IMR-90 (cell line): ENCODE data around the gene MBIP. TPM values are rescaled to one million over a fixed set of nuclear protein-coding genes. Genes with fewer than 3 reads are reported as not detected.

Source experiments
- ATAC-seq: fragments of 200-7000 bp; cut with Tn5 transposase; 2 replicates; pipeline ENCODE4 v1.9.1; 2020; ENCODE audit warnings: low read depth, mild to moderate bottlenecking, moderate library complexity
- BruUV-seq: library from RNA; stranded (reverse); fragments of 400-500 nt; replicated peaks from 2 replicates; lab custom pipeline; 2021; lab: Mats Ljungman, UMichigan
- CTCF ChIA-PET: fragments of 300-600 bp; formaldehyde crosslinking; extraction: SDS; loops from one replicate; lab custom pipeline; 2021; ENCODE audit warnings: antibody characterized with exemption; lab: Yijun Ruan, JAX
- POLR2A ChIA-PET: fragments of 300-600 bp; sonication (Branson Sonifier 250); formaldehyde crosslinking; loops from one replicate; lab custom pipeline; 2022; ENCODE audit warnings: antibody characterized with exemption; ENCODE audit not compliant: unreplicated experiment; lab: Charles Lee
- DNase-seq: peaks from one replicate; pipeline ENCODE4 v3.0.0; 2013
- H2AFZ ChIP-seq: replicated peaks from 2 replicates; pipeline ENCODE3; 2013; ENCODE audit warnings: low read length, mild to moderate bottlenecking; ENCODE audit not compliant: poor library complexity
- H2AK5ac ChIP-seq: 2 replicates; pipeline ENCODE4 v1.6.1; 2013; ENCODE audit warnings: low read depth, low read length, inconsistent platforms
- H2AK9ac ChIP-seq: replicated peaks from 2 replicates; pipeline ENCODE3; 2013; ENCODE audit warnings: mild to moderate bottlenecking, low read depth, low read length, moderate library complexity; ENCODE audit not compliant: poor library complexity
- H2BK120ac ChIP-seq: 2 replicates; pipeline ENCODE4 v1.6.1; 2013; ENCODE audit warnings: low read depth, low read length, inconsistent platforms
- H2BK15ac ChIP-seq: 3 replicates; pipeline ENCODE4 v1.6.1; 2013; ENCODE audit warnings: low read depth, low read length, inconsistent platforms
- H2BK20ac ChIP-seq: 2 replicates; pipeline ENCODE4 v1.6.1; 2013; ENCODE audit warnings: low read depth, mild to moderate bottlenecking, inconsistent platforms, low read length, moderate library complexity
- H2BK5ac ChIP-seq: 2 replicates; pipeline ENCODE4 v1.6.1; 2013; ENCODE audit warnings: mild to moderate bottlenecking, low read depth, low read length, inconsistent platforms; ENCODE audit not compliant: poor library complexity, severe bottlenecking
- H3K14ac ChIP-seq: replicated peaks from 2 replicates; pipeline ENCODE4 v1.6.1; 2013; ENCODE audit warnings: low read depth, low read length, inconsistent platforms
- H3K18ac ChIP-seq: 2 replicates; pipeline ENCODE4 v1.6.1; 2013; ENCODE audit warnings: low read depth, low read length, control low read depth
- H3K23ac ChIP-seq: 2 replicates; pipeline ENCODE4 v1.6.1; 2013; ENCODE audit warnings: low read depth, low read length, inconsistent platforms
- H3K27ac ChIP-seq: 2 replicates; pipeline ENCODE4 v1.5.1; 2013; ENCODE audit warnings: mild to moderate bottlenecking, control low read depth, low read length; ENCODE audit not compliant: insufficient read depth
- H3K27me3 ChIP-seq: 2 replicates; pipeline ENCODE4 v1.6.1; 2013; ENCODE audit warnings: low read length; ENCODE audit not compliant: control insufficient read depth, insufficient read depth
- H3K36me3 ChIP-seq: 2 replicates; pipeline ENCODE4 v1.6.1; 2013; ENCODE audit warnings: low read length, mixed read lengths; ENCODE audit not compliant: control insufficient read depth, insufficient read depth
- H3K4ac ChIP-seq: 2 replicates; pipeline ENCODE4 v1.6.1; 2013; ENCODE audit warnings: low read depth, low read length, inconsistent platforms
- H3K4me1 ChIP-seq: 2 replicates; pipeline ENCODE4 v1.6.1; 2013; ENCODE audit warnings: low read length, mixed read lengths; ENCODE audit not compliant: control insufficient read depth, insufficient read depth
- H3K4me2 ChIP-seq: 2 replicates; pipeline ENCODE4 v1.6.1; 2013; ENCODE audit warnings: low read depth, mild to moderate bottlenecking, control low read depth, low read length, moderate library complexity
- H3K4me3 ChIP-seq: 2 replicates; pipeline ENCODE4 v1.5.1; 2013; ENCODE audit warnings: low read depth, mild to moderate bottlenecking, control low read depth, low read length, moderate library complexity; ENCODE audit not compliant: insufficient read depth
- H3K56ac ChIP-seq: 2 replicates; pipeline ENCODE4 v1.6.1; 2013; ENCODE audit warnings: low read length, inconsistent platforms; ENCODE audit not compliant: insufficient read depth; ENCODE audit errors: extremely low read depth
- H3K79me1 ChIP-seq, 2 experiments: 2 replicates each; pipeline ENCODE4 v1.6.1; 2013; ENCODE audit warnings: low read length in 2 of 2, inconsistent platforms in 1 of 2, low read depth in 1 of 2
- H3K9ac ChIP-seq: 2 replicates; pipeline ENCODE4 v1.6.1; 2013; ENCODE audit warnings: low read depth, low read length, control low read depth
- H3K9me1 ChIP-seq: 2 replicates; pipeline ENCODE4 v1.6.1; 2013; ENCODE audit warnings: low read length, inconsistent platforms; ENCODE audit not compliant: insufficient read depth
- H3K9me3 ChIP-seq: 2 replicates; pipeline ENCODE4 v1.6.1; 2013; ENCODE audit warnings: low read length; ENCODE audit not compliant: control insufficient read depth, insufficient read depth
- H4K20me1 ChIP-seq: 2 replicates; pipeline ENCODE4 v1.6.1; 2013; ENCODE audit warnings: low read length, inconsistent platforms; ENCODE audit not compliant: insufficient read depth
- H4K5ac ChIP-seq: 2 replicates; pipeline ENCODE4 v1.6.1; 2013; ENCODE audit warnings: mild to moderate bottlenecking, low read depth, low read length, control low read depth
- H4K8ac ChIP-seq, 2 experiments: 2 replicates each; pipeline ENCODE4 v1.6.1; 2013; ENCODE audit warnings: low read depth in 2 of 2, low read length in 2 of 2, control low read depth in 1 of 2, inconsistent platforms in 1 of 2
- H4K91ac ChIP-seq: 2 replicates; pipeline ENCODE4 v1.6.1; 2013; ENCODE audit warnings: low read depth, low read length, inconsistent platforms; ENCODE audit not compliant: insufficient read depth
- BHLHE40 ChIP-seq: fragments of 150-350 bp; IDR thresholded peaks from 2 replicates; pipeline ENCODE4 v1.6.1; 2016; ENCODE audit warnings: mild to moderate bottlenecking, low read depth, low read length
- CEBPB ChIP-seq: IDR thresholded peaks from 2 replicates; pipeline ENCODE4 v1.6.1; 2012; ENCODE audit warnings: low read depth, low read length, improper control_type of control experiment
- CHD1 ChIP-seq: IDR thresholded peaks from 2 replicates; pipeline ENCODE4 v1.6.1; 2012; ENCODE audit warnings: low read depth, low read length, improper control_type of control experiment
- CTCF ChIP-seq: conservative IDR thresholded peaks from 2 replicates; pipeline ENCODE4 v1.5.1; 2012; ENCODE audit warnings: mild to moderate bottlenecking, low read depth, low read length, improper control_type of control experiment
- ELK1 ChIP-seq: fragments of 150-350 bp; IDR thresholded peaks from 2 replicates; pipeline ENCODE4 v1.6.1; 2016; ENCODE audit warnings: low read depth, mild to moderate bottlenecking, low read length, moderate library complexity, borderline replicate concordance
- FOS ChIP-seq: fragments of 150-350 bp; IDR thresholded peaks from 2 replicates; pipeline ENCODE4 v1.6.1; 2016; ENCODE audit warnings: low read depth, low read length
- MAFK ChIP-seq: IDR thresholded peaks from 2 replicates; pipeline ENCODE4 v1.6.1; 2012; ENCODE audit warnings: low read depth, low read length, improper control_type of control experiment
- MAZ ChIP-seq: IDR thresholded peaks from 2 replicates; pipeline ENCODE4 v1.6.1; 2012; ENCODE audit warnings: low read depth, mild to moderate bottlenecking, low read length, improper control_type of control experiment, moderate library complexity, borderline replicate concordance
- MXI1 ChIP-seq: IDR thresholded peaks from 2 replicates; pipeline ENCODE4 v1.6.1; 2012; ENCODE audit warnings: low read depth, mild to moderate bottlenecking, low read length, moderate library complexity, borderline replicate concordance
- NFE2L2 ChIP-seq: fragments of 150-350 bp; IDR thresholded peaks from 2 replicates; pipeline ENCODE4 v1.6.1; 2016; ENCODE audit warnings: low read depth, mild to moderate bottlenecking, low read length
- POLR2A ChIP-seq: IDR thresholded peaks from 2 replicates; pipeline ENCODE4 v1.6.1; 2012; ENCODE audit warnings: mild to moderate bottlenecking, low read depth, low read length
- RAD21 ChIP-seq: IDR thresholded peaks from 2 replicates; pipeline ENCODE4 v1.6.1; 2012; ENCODE audit warnings: low read length, improper control_type of control experiment
- SMC3 ChIP-seq: fragments of 150-350 bp; IDR thresholded peaks from 2 replicates; pipeline ENCODE4 v1.6.1; 2016; ENCODE audit warnings: low read depth, mild to moderate bottlenecking, antibody characterized with exemption, low read length, moderate library complexity
- WGBS, 2 experiments: methylation state at CpG; one replicate each; pipeline versions ENCODE4 v1.1.5 to v1.1.7; 2013; ENCODE audit warnings: missing lambda C conversion rate in 2 of 2; ENCODE audit not compliant: insufficient read length in 1 of 2; ENCODE audit errors: extremely low coverage in 2 of 2; 5-methylcytosine and 5-hydroxymethylcytosine counted together
- dilution Hi-C: fragments of 300-500 bp; cut with HindIII; formaldehyde crosslinking; loops from one replicate; pipeline ENCODE4 v1.14.3; 2018; ENCODE audit warnings: low sequenced_read_pairs; ENCODE audit not compliant: unreplicated experiment
- in situ Hi-C: fragments of 300-500 bp; cut with MboI; formaldehyde crosslinking; loops from 3 replicates; pipeline ENCODE4 v1.14.3; 2019; ENCODE audit warnings: low sequenced_read_pairs, inconsistent platforms, mixed read lengths
- intact Hi-C: fragments of 100-400 bp; cut with micrococcal nuclease; formaldehyde crosslinking; loops from 2 replicates; pipeline ENCODE4 v1.10.0; 2022
- polyA plus RNA-seq, 3 experiments: library from polyadenylated mRNA; depleted of rRNA; stranded (reverse); fragments of >200 nt; gene quantifications; 2 replicates each; pipeline ENCODE4 v1.2.3, GENCODE V29; 2012; ENCODE audit warnings: low replicate concordance in 1 of 3
- total RNA-seq: library from RNA; depleted of rRNA; stranded (reverse); fragments of >200 nt; gene quantifications from 2 replicates; pipeline ENCODE4 v1.2.3, GENCODE V29; 2012
- TF ChIP-seq, protein P1 (sequence below): fragments of 150-350 bp; IDR thresholded peaks from 2 replicates; pipeline ENCODE4 v1.6.1; 2017; ENCODE audit warnings: mild to moderate bottlenecking, antibody characterized with exemption, low read length, low read depth

Gene MBIP
- total and polyA plus RNA-seq, 2 of the 4 experiments (the other 2 are of a cell fraction), result 9.3 to 17.4 TPM

DNA sequence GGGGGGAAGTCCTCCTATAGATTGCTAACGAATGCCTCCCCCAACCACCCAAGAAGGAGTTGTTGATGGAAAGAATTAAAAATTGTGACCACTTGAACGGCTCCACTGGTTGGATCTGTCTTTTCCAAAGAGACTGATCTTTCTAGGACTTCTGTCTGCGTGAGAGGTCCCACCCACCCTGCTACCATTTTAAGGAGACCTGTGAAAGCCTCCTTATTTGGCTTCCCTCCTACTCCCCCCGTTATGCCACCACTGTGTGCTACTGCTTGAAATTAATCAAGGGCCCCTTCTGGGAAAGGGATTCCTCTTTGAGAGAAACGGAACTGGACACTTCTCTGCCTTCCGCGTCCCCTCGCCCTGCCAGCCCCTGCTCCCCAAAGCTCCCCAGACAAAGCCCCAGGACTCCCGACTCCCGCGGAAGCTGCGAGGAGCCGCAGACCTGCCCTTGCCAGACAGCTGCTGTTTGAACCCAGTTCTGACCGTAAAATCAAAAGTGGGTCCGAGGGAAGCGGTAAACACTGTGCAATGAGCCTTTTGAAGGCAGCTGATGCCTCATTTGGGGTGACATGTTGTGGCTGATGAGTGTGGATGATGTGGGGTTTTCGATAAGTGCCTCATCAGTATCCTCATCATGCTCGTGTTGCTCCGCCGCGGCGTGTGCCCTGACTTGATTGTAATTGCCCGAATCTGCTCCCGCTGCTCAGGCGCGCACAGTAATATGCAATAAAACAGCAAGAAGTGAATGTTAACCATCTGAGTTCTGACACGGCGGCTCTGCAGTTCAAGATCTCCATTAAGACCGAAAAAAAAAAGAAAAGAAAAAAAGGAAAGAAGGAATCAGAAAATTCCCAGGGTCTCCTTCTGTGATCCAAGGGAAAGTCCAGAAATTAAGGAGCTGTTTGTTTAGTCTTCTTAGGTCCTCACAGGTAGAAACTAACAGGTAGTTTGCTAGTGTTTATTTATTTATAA is 48.2 kb downstream of the MBIP start:
- WGBS, 2 experiments, result 10% methylated on average over 5 of the region's 29 CpGs; no CpG with 5 or more reads in 1 of the 2 experiments
- peak; percentile 51 for ATAC-seq
- no peaks in the 10 kb centered on the region for H3K79me1 ChIP-seq
- no peak overlapping the region for H3K27ac ChIP-seq
- H4K5ac ChIP-seq, result no peak overlapping the region
- H3K4me2 ChIP-seq, result peak overlapping the region; percentile 100
- H3K4me1 ChIP-seq, result no peaks in the 10 kb centered on the region
- intact Hi-C loops, result no loop called here
- no peak overlapping the region for H4K8ac ChIP-seq
- no TSS peak for BruUV-seq
- H3K9me3 ChIP-seq, result peaks cover 4% of the 10 kb centered on the region; the same call in 1 of the 2 replicates
- in situ Hi-C loops, result no loop called here
- peaks cover 60% of the 10 kb centered on the region for H3K27me3 ChIP-seq
- H3K9me1 ChIP-seq, result no peaks in the 10 kb centered on the region; the same call in 1 of the 2 replicates
- H4K91ac ChIP-seq, result no peak overlapping the region
- ChIA-PET CTCF (interaction anchor here (0.5 to 1.0 kb wide), 6 partner anchors 11 to 1791 kb away, joined by 3 to 4 read pairs (median 3); no protein-coding TSS in a partner anchor), POLR2A (no interaction called here)
- H3K9ac ChIP-seq, result no peak overlapping the region
- H2BK20ac ChIP-seq, result no peak overlapping the region
- H3K36me3 ChIP-seq, result no peaks in the 10 kb centered on the region
- H2BK5ac ChIP-seq, result no peak overlapping the region
- no peak overlapping the region for H3K14ac ChIP-seq
- no peak overlapping the region for H3K18ac ChIP-seq
- peak overlapping the region; percentile 59 for H2AFZ ChIP-seq
- H3K23ac ChIP-seq, result peak overlapping the region; percentile 67
- no peak overlapping the region for H2AK9ac ChIP-seq
- no peaks in the 10 kb centered on the region for H4K20me1 ChIP-seq
- dilution Hi-C loops, result no loop called here
- DNase-seq, result peak; percentile 5
- no peak overlapping the region for H3K4ac ChIP-seq
- no peak overlapping the region for H2BK120ac ChIP-seq
- no peak overlapping the region for H2AK5ac ChIP-seq
- peak overlapping the region; percentile 41 for H3K4me3 ChIP-seq
- H3K56ac ChIP-seq, result no peak overlapping the region
- H2BK15ac ChIP-seq, result no peak overlapping the region
- TF ChIP-seq FOS (no peak), CTCF (no peak), MAFK (no peak), MAZ (no peak), NFE2L2 (no peak), CEBPB (no peak), MXI1 (no peak), SMC3 (no peak), RAD21 (no peak), BHLHE40 (no peak), ELK1 (no peak), POLR2A (no peak), CHD1 (no peak)
- TF ChIP-seq, protein P1, sequence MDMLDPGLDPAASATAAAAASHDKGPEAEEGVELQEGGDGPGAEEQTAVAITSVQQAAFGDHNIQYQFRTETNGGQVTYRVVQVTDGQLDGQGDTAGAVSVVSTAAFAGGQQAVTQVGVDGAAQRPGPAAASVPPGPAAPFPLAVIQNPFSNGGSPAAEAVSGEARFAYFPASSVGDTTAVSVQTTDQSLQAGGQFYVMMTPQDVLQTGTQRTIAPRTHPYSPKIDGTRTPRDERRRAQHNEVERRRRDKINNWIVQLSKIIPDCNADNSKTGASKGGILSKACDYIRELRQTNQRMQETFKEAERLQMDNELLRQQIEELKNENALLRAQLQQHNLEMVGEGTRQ, result no peak
